CD14-positive monocyte (primary cell): ENCODE results near the gene RASGRF2. TPM values are rescaled to one million over a fixed set of nuclear protein-coding genes. Genes with fewer than 3 reads are reported as not detected.

Source experiments
- DNase-seq, 3 donors: peaks; one replicate each; pipeline ENCODE4 v3.0.0-alpha.2; 2011 to 2022
- H2AFZ ChIP-seq: 2 replicates; pipeline ENCODE4 v1.6.0; 2012; ENCODE audit warnings: mild to moderate bottlenecking, low read depth, low read length, inconsistent platforms; ENCODE audit not compliant: insufficient read depth, poor library complexity, severe bottlenecking
- H3K27ac ChIP-seq, 2 donors: 1 replicate in 1 of 2; 2 replicates in 1 of 2; pipeline ENCODE4 v1.5.1; 2012 to 2013; ENCODE audit warnings: low read length in 2 of 2, control low read depth in 1 of 2, inconsistent platforms in 1 of 2, low read depth in 1 of 2, mild to moderate bottlenecking in 1 of 2
- H3K27me3 ChIP-seq, 2 donors: one replicate each; pipeline versions ENCODE4 v1.6.0 to v1.6.1; 2011 to 2013; ENCODE audit warnings: low read length in 2 of 2; ENCODE audit not compliant: control insufficient read depth in 2 of 2, insufficient read depth in 2 of 2
- H3K36me3 ChIP-seq, 2 donors: replicated peaks in 1 of 2; 1 replicate in 1 of 2; 2 replicates in 1 of 2; pipeline versions ENCODE4 v1.5.1 to v1.6.1; 2012 to 2013; ENCODE audit warnings: low read length in 2 of 2, control low read depth in 1 of 2, inconsistent platforms in 1 of 2, mild to moderate bottlenecking in 1 of 2; ENCODE audit not compliant: insufficient read depth in 2 of 2, control insufficient read depth in 1 of 2
- H3K4me1 ChIP-seq, 2 donors: 1 replicate in 1 of 2; 2 replicates in 1 of 2; pipeline versions ENCODE4 v1.5.1 to v1.6.1; 2012 to 2013; ENCODE audit warnings: low read length in 2 of 2, control low read depth in 1 of 2, inconsistent platforms in 1 of 2, mild to moderate bottlenecking in 1 of 2, moderate library complexity in 1 of 2; ENCODE audit not compliant: insufficient read depth in 2 of 2, control insufficient read depth in 1 of 2
- H3K4me2 ChIP-seq: replicated peaks from 2 replicates; pipeline ENCODE3; 2012; ENCODE audit warnings: low read length, moderate library complexity, mild to moderate bottlenecking; ENCODE audit not compliant: poor library complexity, severe bottlenecking; ENCODE audit errors: extremely low read depth
- H3K4me3 ChIP-seq, 3 experiments: fragments of 200-600 bp in 1 of 3; sonication (generic) in 1 of 3; replicated peaks in 1 of 3; 1 replicate in 2 of 3; 2 replicates in 1 of 3; pipeline ENCODE4 v1.5.1; 2011 to 2013; ENCODE audit warnings: low read length in 3 of 3, mild to moderate bottlenecking in 3 of 3, control low read depth in 2 of 3, low read depth in 2 of 3, inconsistent platforms in 1 of 3, moderate library complexity in 1 of 3
- H3K79me2 ChIP-seq: 2 replicates; pipeline ENCODE4 v1.6.0; 2012; ENCODE audit warnings: mild to moderate bottlenecking, control low read depth, inconsistent platforms, low read length, moderate library complexity; ENCODE audit not compliant: insufficient read depth
- H3K9ac ChIP-seq: 2 replicates; pipeline ENCODE4 v1.6.0; 2017; ENCODE audit warnings: low read length, mild to moderate bottlenecking; ENCODE audit not compliant: insufficient read depth, poor library complexity, severe bottlenecking
- H3K9me3 ChIP-seq, 2 donors: replicated peaks in 1 of 2; 1 replicate in 1 of 2; 2 replicates in 1 of 2; pipeline versions ENCODE4 v1.5.1 to v1.6.1; 2012 to 2013; ENCODE audit warnings: low read length in 2 of 2, control low read depth in 1 of 2; ENCODE audit not compliant: control insufficient read depth in 1 of 2, insufficient read depth in 1 of 2
- H4K20me1 ChIP-seq: 2 replicates; pipeline ENCODE4 v1.6.0; 2012; ENCODE audit warnings: mild to moderate bottlenecking, low read length, control low read depth, moderate library complexity; ENCODE audit not compliant: insufficient read depth
- H3K27ac Mint-ChIP-seq, 7 donors: one replicate each; pipeline ENCODE4 v1.8.0; 2020; ENCODE audit warnings: mild to moderate bottlenecking in 7 of 7, mixed read lengths in 7 of 7, moderate library complexity in 6 of 7, inconsistent platforms in 2 of 7
- H3K27me3 Mint-ChIP-seq, 3 donors: one replicate each; pipeline ENCODE4 v1.8.0; 2021 to 2022; ENCODE audit warnings: low read depth in 3 of 3, mild to moderate bottlenecking in 3 of 3, mixed read lengths in 3 of 3, moderate library complexity in 3 of 3, inconsistent platforms in 1 of 3
- H3K36me3 Mint-ChIP-seq, 2 donors: one replicate each; pipeline ENCODE4 v1.8.0; 2020; ENCODE audit warnings: mixed read lengths in 2 of 2, inconsistent platforms in 1 of 2, mild to moderate bottlenecking in 1 of 2
- H3K4me1 Mint-ChIP-seq: one replicate; pipeline ENCODE4 v1.8.0; 2020; ENCODE audit warnings: mild to moderate bottlenecking, mixed read lengths
- H3K4me3 Mint-ChIP-seq, 2 donors: one replicate each; pipeline ENCODE4 v1.8.0; 2020; ENCODE audit warnings: mild to moderate bottlenecking in 2 of 2, mixed read lengths in 2 of 2, moderate library complexity in 1 of 2
- H3K9me3 Mint-ChIP-seq, 7 donors: one replicate each; pipeline ENCODE4 v1.8.0; 2020 to 2022; ENCODE audit warnings: mixed read lengths in 7 of 7, mild to moderate bottlenecking in 6 of 7, moderate library complexity in 6 of 7, inconsistent platforms in 2 of 7
- CTCF ChIP-seq: fragments of 200-600 bp; IDR thresholded peaks from one replicate; pipeline ENCODE4 v1.8.0; 2022; ENCODE audit warnings: antibody characterized with exemption, mild to moderate bottlenecking
- WGBS: methylation state at CpG from one replicate; pipeline ENCODE4 v1.1.5; 2013; ENCODE audit warnings: missing lambda C conversion rate; ENCODE audit not compliant: insufficient coverage; 5-methylcytosine and 5-hydroxymethylcytosine counted together
- intact Hi-C, 2 donors: fragments of 100-400 bp; cut with micrococcal nuclease; formaldehyde crosslinking; loops; one replicate each; pipeline versions ENCODE4 v1.15.0 to v1.15.1; 2023
- polyA plus RNA-seq, 3 donors: library from polyadenylated mRNA; depleted of rRNA in 1 of 3; unstranded in 2 of 3; stranded (reverse) in 1 of 3; fragments of 300-500 nt in 2 of 3; fragments of >200 nt in 1 of 3; fragmentation: Illumina TruSeq in 2 of 3; gene quantifications; 1 replicate in 2 of 3; 2 replicates in 1 of 3; pipeline ENCODE4 v1.2.3, GENCODE V29; 2012 to 2021

Gene RASGRF2
- polyA plus RNA-seq, 3 donors = 0.01 to 0.02 TPM; not detected in 1

GRCh38 chr5:81249240-81249639, 289.1 kb downstream of the RASGRF2 start:
- Histone ChIP-seq H3K27me3 (no peaks in the 10 kb centered on the region), H3K4me2 (no peak overlapping the region), H2AFZ (no peak overlapping the region), H3K79me2 (no peaks in the 10 kb centered on the region), H4K20me1 (no peaks in the 10 kb centered on the region), H3K27ac (no peak overlapping the region), H3K9ac (no peak overlapping the region), H3K9me3 (peaks cover 0 to 9% of the 10 kb centered on the region in 2 donors), H3K36me3 (no peaks in the 10 kb centered on the region), H3K4me3 (no peak overlapping the region), H3K4me1 (no peaks in the 10 kb centered on the region)
- Mint-ChIP-seq H3K36me3 (peaks cover 0 to 2% of the 10 kb centered on the region in 2 donors), H3K9me3 (peaks cover 0 to 5% (median 0%) of the 10 kb centered on the region in 7 donors), H3K27ac (no peak overlapping the region), H3K4me3 (no peak overlapping the region), H3K27me3 (peaks cover 0 to 3% (median 1%) of the 10 kb centered on the region in 3 donors), H3K4me1 (no peaks in the 10 kb centered on the region)
- DNase-seq = no peak
- intact Hi-C loops = no loop called here
- TF ChIP-seq CTCF = no peak
- 100% methylated on average over 1 of the region's 4 CpGs for WGBS

GRCh38 chr5:81250004-81250403, 289.8 kb downstream of the RASGRF2 start:
- no peaks in the 10 kb centered on the region for H3K4me1 ChIP-seq
- H3K36me3 ChIP-seq = no peaks in the 10 kb centered on the region
- H3K27me3 ChIP-seq = no peaks in the 10 kb centered on the region
- Mint-ChIP-seq H3K27me3 (peaks cover 0 to 3% (median 1%) of the 10 kb centered on the region in 3 donors), H3K27ac (no peak overlapping the region), H3K9me3 (peaks cover 0 to 5% (median 2%) of the 10 kb centered on the region in 7 donors), H3K4me1 (no peaks in the 10 kb centered on the region), H3K36me3 (peaks cover 3 to 4% of the 10 kb centered on the region in 2 donors), H3K4me3 (no peak overlapping the region)
- no peak overlapping the region for H2AFZ ChIP-seq
- TF ChIP-seq CTCF = no peak
- intact Hi-C loops = no loop called here
- no peak overlapping the region for H3K4me3 ChIP-seq
- no CpG with 5 or more reads among the region's 1 CpG for WGBS
- no peak overlapping the region for H3K27ac ChIP-seq
- H3K79me2 ChIP-seq = no peaks in the 10 kb centered on the region
- peaks cover 0 to 13% of the 10 kb centered on the region in 2 donors for H3K9me3 ChIP-seq
- no peak overlapping the region for H3K9ac ChIP-seq
- DNase-seq = no peak
- no peak overlapping the region for H3K4me2 ChIP-seq
- H4K20me1 ChIP-seq = no peaks in the 10 kb centered on the region
